Measurements from ENCODE around the gene TUFM. TPM values are rescaled to one million over a fixed set of nuclear protein-coding genes. Genes with fewer than 3 reads are reported as not detected.
A peak's percentile ranks its signal among the peaks of the same experiment; 100 is the strongest.
"Not testable (repeated sequence)": the region's sequence is repeated elsewhere in the genome, so short reads cannot be mapped to it uniquely, and the experiment has no call there.

The TUFM gene
- polyA plus RNA-seq (2012; ENCODE audit: insufficient read depth, insufficient read length), result 418 TPM

DNA sequence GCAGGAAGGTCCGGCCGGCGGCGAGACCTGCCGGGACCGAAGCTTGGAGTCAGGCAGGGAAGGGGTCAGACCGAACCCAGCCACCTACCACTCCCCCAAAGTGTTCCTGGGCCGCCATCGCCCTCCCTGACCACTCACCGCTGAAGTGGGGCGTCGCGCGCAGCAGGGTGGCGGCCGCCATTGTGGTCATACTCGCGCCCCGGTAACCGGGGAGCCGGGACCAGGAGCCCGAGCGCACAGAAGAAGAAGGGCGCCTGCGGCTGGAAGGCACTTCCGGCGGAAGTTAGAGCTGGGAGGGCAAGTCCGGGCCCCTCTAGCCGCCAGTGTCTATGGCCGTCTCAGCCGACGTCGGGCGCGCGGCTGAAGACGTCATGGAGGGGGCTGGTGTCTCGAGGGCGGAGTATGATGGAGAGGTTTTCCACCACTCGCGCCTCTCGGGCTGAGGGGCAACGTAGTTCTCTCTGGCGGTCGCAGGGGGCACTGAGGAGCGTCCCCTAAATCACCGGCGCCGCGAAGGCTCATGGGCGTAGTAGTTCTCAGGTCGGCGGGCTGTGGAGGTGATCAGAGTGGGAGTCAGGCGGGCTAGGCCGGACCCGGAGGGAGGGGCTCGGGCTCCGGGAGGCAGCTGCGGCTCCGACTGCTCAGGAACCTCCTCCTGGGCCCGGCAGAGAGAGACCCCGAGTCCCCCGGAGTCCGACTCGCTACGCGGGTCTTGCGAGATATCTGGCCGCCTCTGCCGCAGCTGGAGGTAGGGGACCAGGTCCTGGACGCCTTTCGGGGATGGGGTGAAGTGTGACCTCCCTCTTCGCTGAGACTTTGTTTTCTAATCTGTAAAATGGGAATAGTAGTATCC lies at the start of gene TUFM:
TSS of gene TUFM (minus strand) at position 269 of the 853 bp plus-strand sequence. CDS start at position 190, 79 bp downstream.
- peak within 1 kb of the TSS; percentile 99 for H3K4me3 ChIP-seq (ENCODE audit: low read length)
- peak; percentile 98 for DNase-seq (ENCODE audit: low read depth, low spot score)

DNA sequence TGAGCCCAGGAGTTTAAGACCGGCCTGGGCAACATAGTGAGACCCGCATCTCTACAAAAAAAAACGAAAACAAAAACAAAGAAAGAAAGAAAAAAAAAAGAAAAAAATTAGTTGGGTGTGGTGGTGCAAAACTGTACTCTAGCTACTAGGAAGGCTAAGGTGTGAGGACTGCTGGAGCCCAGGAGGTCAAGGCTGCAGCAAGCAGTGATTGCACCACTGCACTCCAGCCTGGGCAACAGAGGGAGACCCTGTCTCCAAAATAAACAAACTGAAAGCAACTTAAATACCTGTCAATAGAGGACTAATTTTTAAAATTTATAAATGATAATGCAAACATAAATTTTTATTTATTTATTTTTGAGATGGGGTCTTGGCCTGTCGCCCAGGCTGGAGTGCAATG lies 49.5 kb upstream of the TUFM start:
- H3K4me3 ChIP-seq (ENCODE audit: low read length), result no peak overlapping the region
- no peak for DNase-seq (ENCODE audit: low read depth, low spot score)

DNA sequence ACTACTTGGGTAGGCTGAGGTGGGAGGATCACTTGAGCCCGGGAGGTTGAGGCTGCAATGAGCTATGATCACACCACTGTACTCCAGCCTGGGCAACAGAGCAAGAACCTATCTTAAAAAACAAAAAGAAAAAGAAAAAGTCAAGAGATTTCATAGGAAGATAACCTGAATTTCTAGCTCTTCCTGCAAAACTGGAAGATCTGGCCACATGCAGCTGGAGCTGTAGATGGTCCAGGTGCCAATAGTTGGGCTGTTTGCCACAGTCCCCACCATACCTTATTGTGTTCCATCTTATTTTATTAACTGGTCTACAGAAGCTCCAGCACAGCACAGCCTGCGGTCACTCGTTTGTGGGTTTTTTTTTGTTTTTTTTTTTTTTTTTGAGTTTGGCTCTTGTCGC lies 47.1 kb upstream of the TUFM start:
- no peak for DNase-seq (ENCODE audit: low read depth, low spot score)
- H3K4me3 ChIP-seq (ENCODE audit: low read length), result no peak overlapping the region

DNA sequence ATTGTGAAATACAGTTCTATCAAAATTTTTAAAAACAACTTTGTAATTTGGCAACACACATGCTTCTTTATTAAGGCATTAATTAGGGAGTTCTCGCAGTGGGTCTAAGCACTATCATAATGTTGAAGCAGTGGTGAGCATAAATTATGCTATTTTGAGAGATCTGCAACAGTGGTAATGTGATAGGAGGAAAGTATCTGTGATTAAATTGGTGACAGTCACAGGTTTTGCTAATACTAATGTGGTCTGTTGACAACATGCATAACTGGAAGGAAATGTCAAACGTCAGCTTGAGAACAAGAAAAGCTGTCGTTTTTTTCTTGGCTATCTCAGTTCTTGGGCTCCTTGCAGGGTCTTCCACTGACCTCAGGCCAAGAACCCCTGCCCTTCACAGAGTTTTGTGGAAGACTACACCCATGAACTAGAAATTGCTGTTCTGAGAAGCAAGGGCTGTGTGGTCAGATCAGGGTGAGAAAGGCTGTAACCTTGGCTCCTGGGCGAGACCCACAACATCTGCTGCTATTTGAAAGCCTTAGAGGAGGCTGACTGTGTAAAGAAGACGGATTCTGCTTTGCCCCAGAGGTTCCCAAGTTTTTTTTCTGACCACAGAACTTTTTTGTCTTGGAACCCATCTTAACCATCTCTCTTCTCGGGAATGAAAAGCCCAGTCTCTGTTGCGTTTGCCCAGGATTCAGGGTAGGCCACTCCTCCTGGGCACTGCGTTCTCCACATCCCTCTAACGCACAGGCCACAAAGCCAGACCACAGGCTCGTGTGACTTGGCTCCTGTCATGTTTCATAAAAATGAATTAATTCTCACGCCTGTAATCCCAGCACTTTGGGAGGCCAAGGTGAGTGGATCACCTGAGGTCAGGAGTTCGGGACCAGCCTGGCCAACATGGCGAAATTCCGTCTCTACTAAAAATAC lies 46.1 kb upstream of the TUFM start:
- no peak overlapping the region for H3K4me3 ChIP-seq (ENCODE audit: low read length)
- no peak for DNase-seq (ENCODE audit: low read depth, low spot score)

DNA sequence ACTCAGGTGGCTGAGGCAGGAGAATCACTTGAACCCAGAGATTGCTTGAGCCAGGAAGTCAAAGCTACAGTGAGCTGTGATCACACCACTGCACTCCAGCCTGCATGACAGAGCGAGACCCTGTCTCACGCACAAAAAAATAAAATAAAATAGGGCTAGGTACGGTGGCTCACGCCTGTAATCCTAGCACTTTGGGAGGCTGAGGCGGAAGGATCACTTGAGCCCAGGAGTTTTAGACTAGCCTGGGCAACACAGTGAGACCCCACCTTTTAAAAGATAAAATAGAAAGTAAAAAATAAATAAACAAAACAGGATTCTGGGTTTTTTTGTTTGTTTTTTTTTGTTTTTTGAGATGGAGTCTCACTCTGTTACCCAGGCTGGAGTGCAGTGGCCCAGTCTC lies 44.2 kb upstream of the TUFM start:
- H3K4me3 ChIP-seq (ENCODE audit: low read length); DNase-seq (ENCODE audit: low read depth, low spot score): not testable (repeated sequence)

DNA sequence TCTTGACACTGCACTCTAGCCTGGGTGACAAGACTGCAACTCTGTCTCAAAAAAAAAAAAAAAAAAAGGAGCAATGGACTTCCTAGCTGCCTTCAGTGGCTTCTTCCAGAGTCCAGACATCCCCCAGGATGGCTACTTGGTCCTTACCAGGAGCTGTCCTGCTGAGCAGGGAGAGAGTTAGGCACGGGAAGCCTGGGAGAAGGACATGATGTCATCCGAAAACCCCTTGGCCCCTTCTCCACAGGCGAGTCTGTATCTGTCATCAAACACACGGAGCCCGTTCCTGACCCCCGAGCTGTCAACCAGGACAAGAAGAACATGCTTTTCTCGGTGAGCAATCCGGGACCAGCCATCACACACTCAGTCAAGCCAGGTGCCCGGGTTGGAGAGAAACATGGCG lies 40.8 kb upstream of the TUFM start:
- no peak for DNase-seq (ENCODE audit: low read depth, low spot score)
- H3K4me3 ChIP-seq (ENCODE audit: low read length), result no peak overlapping the region

DNA sequence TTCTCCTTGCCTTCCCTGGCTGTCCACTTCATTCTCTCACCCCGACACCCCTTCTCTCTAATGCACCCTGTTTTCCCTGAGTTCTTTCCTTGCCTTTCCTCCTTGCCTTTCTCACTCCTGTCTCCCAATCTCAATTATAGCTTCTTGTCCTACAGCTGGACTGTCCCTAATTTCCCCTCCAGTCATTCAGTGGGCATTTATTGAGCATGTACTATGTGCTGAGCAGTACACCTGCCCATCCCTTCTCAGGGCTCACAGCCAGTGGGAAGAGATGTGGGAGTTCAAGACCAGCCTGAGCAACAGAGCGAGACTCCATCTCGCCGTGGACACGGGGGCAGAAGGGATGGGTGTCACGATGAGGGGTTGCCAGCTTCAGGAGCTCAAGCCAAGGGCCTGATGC lies 37.9 kb upstream of the TUFM start:
- DNase-seq (ENCODE audit: low read depth, low spot score), result no peak

DNA sequence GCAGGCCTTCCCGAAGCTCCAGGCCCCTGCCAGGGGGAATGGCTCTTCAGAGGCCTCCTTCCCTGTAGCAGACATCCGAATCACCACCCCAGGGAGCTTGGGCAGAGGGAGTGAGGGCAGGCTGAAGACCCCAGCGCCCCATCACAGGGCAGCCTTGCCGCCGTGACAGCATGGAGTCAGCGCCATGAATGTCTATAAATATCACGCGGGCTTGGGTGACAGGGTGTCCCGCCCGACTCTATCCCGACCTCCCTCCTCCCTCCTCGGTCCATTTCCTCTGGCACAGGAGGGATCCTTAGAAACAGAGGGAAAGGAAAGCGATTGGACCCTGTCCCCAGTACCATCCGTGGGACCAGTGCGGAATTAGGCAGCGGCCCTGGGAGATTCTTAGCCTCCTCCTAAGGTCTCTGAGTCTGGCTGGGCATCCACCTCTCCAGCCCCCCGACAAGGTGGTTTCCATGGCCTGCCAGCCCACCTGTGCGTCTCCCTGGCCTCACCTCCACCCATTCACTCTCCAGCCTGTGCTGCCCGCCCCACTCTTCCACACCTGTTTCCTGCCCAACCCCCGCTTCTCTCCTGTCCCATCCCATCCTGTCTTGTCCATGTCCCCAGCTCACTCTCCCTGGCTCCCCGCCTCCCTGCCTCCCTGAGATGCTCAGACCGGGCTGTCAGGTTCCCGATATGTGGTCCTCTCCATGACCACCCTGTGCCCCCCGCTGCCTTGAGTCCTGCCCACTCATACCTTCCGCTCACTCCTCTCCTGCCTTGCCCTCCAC lies 37.3 kb upstream of the TUFM start:
- no peak for DNase-seq (ENCODE audit: low read depth, low spot score)
- H3K4me3 ChIP-seq (ENCODE audit: low read length), result no peak overlapping the region

More for the DNA sequence above, 37.9 kb upstream of the TUFM start:
- H3K4me3 ChIP-seq (ENCODE audit: low read length), result no peak overlapping the region

DNA sequence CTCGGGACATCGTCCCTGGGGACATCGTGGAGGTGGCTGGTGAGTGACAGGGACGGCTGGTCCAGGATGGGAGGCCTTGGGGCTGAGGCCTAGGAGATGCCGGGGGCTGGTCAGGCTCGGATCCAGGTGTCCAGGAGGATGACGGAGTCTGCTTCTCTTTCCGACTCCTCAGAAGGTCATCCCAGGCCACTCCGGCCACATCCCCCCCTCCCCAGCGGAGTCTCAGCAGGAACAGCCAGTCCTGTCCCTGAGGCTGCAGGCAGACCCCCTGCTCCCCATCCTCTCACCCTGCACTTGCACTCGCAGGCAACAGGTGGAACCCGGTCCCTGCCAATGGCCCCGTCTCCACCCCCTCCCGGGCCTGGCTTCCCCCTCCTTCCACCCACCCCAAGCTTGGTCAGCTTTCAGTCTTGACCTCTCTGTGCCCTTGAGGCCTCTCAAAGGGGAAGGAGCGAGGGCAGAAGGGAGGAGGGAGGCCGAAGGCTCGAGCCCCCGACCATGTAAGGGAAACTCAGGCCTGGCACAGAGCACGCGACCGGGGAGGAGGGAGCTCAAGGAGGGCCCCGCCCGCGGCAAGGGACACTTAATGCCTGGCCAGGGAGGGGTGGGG lies 36.5 kb upstream of the TUFM start:
- no peak overlapping the region for H3K4me3 ChIP-seq (ENCODE audit: low read length)
- no peak for DNase-seq (ENCODE audit: low read depth, low spot score)

DNA sequence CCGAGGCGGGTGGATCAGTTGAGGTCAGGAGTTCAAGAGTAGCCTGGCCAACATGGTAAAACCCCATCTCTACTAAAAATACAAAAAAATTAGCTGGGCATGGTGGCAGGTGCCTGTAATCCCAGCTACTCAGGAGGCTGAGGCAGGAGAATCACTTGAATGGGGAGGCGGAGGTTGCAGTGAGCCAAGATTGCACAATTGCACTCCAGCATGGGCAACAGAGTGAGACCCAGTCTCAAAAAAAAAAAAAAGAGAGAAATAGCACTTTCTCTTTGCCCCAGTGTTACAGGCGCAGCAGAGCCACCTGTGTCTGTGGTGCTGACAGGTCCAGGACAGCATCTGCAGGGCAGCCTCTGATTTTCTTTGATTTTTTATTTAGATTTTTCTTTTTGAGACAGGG lies 35.4 kb upstream of the TUFM start:
- not testable (repeated sequence) for H3K4me3 ChIP-seq (ENCODE audit: low read length); DNase-seq (ENCODE audit: low read depth, low spot score)

DNA sequence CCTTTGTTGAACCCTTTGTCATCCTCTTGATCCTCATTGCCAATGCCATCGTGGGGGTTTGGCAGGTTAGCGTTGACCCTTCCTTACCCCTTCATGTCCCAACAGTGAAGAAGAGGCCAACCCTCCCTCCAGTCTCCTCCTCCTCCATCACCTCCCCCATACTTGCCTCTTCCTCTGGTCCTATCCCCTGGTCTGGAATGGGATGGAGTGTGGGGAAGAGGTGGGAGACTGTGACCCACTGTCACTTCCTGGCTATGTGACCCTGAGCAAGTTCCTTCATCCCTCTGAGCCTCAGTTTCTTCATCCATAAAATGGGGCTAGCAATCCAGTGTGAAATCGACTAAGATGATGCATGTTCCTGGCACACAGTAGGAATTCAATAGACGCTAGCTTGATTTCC lies 34.8 kb upstream of the TUFM start:
- DNase-seq (ENCODE audit: low read depth, low spot score), result no peak
- H3K4me3 ChIP-seq (ENCODE audit: low read length), result no peak overlapping the region

DNA sequence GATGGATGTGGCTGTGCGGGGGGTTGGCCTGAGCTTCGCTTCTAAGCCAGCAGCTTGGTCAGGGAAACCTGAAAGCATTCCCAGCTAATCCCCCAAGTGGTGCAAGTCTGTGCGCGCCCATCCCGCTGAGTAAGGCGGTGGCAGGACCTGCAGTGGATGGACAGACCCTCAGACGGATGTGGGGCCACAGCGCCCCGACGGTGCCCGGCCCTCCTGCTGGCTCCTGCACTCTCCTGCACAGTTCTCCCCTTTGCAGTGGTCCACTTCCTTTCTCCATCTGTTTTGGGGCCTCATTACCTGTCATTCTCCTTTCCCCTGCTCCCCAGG lies 34.4 kb upstream of the TUFM start:
- no peak overlapping the region for H3K4me3 ChIP-seq (ENCODE audit: low read length)
- DNase-seq (ENCODE audit: low read depth, low spot score), result no peak

DNA sequence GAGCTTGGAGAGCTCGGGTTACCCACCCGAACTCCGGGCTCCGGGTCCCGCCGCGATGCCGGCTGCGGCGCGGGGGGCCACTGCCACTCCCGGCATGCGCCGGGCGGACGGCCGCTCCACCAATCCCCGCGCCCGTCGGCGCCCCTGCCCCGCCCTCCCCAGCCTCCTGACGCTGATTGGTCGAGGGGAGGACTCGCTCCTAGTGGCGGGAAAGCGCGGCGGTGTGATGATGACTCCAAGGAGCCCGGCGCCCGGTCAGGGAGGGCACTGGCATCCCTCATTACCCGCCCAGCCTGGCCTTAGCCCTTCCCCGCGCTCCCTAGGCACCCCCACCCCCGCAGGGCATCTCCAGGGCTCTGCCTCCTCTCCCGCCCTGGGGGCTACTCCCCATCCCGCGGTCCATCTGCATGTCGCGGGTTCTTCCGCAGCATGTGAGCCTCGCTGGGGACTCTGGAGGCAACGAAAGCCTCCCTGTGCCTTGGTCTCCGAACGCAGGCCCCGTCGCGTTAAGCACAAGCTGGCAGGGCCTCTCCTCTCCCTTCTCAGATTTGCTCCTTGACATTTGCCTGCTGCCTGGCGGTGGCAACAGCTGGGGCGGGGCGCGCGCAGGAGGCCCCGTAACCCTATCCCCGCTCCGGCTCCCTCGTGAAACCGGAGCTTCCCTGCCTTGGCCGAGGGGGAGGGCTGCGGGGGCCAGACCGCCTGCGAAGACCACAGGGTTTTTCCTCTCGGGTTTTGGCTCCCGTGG lies 33.9 kb upstream of the TUFM start:
- DNase-seq (ENCODE audit: low read depth, low spot score), result peak; percentile 80
- H3K4me3 ChIP-seq (ENCODE audit: low read length), result peak overlapping the region; percentile 84

DNA sequence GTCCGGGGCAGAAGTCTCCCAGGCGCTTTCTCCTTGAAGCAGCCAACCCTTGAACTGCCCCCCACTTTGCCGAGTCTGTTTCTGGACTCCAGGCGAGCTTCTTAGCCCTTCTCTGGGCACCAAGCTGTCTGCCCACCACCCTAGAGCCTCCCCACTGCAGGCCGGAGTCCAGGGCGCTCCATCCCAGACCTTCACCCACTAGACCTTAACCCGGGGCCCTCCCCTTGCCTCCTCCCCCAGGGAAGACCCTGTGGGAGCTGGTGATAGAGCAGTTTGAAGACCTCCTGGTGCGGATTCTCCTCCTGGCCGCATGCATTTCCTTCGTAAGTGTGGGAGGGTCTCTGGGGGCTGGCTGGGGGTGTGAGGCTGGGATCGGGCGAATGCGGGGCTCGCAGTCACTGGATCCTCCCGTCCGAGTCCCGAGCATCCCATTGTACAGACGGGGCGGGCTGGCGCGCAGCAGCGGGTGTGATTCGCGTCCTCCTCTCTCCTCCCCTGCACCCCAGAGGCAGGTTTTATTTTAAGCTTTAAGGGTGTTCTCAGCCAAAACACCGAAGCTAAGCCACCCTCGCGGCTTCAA lies 33.2 kb upstream of the TUFM start:
- H3K4me3 ChIP-seq (ENCODE audit: low read length), result peak overlapping the region; percentile 84
- no peak for DNase-seq (ENCODE audit: low read depth, low spot score)

DNA sequence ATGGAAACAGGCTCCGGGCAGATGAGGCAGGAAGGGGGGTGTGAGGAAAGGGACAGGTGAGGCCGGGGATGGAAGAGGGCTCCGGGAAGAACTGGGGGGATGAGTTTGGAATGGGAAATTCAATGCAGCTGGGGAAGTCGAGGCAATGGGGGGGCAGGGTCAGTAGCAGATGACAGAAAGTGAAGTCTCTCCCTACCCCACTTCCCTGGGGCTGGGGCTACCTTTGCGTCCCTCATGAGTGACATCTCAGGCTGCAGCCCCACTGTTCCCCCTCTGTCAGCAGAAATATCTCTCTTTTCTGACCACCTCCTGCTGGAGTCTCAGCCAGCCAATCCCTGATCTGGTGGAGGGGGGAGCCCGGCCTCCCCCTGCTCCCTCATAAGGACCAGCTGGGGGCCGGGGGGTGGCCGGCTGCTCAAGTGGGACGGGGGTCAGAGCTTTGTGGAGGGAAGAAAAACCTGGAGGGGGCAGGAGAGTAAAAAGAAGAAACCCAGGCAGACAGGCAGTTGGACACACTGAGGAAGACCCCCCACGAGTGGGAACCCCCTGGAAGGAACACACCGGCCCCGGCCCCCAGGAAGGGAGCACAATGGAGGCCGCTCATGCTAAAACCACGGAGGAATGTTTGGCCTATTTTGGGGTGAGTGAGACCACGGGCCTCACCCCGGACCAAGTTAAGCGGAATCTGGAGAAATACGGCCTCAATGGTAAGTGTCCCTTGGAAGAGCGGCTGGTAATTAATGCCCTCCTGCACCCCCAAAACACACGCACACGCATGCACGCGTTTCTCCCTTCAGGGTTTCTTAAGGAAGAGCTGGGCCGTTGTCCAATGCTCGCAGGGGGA lies 32.2 kb upstream of the TUFM start, which contains the start of gene ATP2A1:
TSS of gene ATP2A1 (plus strand) at position 406 of the 844 bp plus-strand sequence. CDS start at position 590, 184 bp downstream.
- H3K4me3 ChIP-seq (ENCODE audit: low read length), result peak within 1 kb of the TSS; percentile 84
- no peak for DNase-seq (ENCODE audit: low read depth, low spot score)

DNA sequence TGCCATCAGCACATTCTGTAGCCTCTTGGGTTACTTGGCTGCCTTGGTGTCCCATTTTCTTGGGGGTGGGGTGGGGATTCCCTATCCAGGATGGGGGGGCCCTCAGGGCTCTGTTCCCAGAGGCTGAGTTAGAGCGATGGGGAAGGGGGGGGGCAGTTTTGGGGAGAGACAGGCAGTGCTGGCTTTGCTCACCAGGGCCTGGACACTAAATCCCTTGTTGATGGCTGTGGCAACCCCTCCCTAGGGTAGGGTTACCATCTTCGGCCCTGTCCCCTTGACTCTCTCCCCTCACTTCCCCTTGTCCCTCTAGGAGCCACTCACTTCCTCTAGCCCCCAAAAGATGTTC lies 31.5 kb upstream of the TUFM start:
- DNase-seq (ENCODE audit: low read depth, low spot score), result no peak
- H3K4me3 ChIP-seq (ENCODE audit: low read length), result no peak overlapping the region

DNA sequence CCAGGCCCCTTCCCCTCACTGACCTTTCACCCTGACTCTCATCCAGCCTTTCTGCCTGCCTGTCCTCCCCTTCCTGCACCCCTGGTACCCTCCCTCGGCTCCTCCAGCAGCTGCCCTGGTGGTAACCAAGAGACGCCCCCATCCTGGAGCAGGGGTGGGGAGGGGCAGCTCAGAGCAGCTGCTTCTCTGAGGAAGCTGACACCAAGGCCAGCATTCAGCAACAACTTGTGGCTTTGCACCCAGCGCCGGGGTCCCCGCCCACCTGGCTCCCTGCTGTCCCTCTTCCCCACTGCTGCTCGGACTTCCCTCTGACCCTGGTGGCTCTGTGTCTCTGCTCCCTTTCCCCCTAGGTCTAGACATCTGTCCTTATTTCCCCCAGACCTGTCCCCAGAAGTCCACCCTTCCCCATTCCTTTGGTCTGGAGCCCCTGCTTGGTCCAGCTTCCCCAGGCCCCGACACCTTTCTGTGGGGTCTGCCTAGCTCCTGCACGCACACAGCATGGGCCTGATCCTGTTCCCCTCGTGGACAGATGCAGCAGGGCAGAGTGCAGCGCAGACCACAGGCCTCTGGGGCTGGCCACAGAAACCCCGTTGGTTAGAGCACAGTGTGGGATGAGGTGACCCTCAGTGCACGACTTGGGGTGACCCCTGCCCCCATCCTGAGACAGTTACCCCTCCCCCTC lies 31.0 kb upstream of the TUFM start:
- H3K4me3 ChIP-seq (ENCODE audit: low read length), result no peak overlapping the region
- no peak for DNase-seq (ENCODE audit: low read depth, low spot score)

All from Jurkat, Clone E6-1 (cell line).